ENCODE data around the gene TLL2. TPM values are rescaled to one million over a fixed set of nuclear protein-coding genes. Genes with fewer than 3 reads are reported as not detected.

The TLL2 gene
- total and polyA plus RNA-seq, 9 of the 15 experiments (the other 6 are each of a cell fraction or from before 2014, with no cell fraction given): 0.09 TPM; not detected in 8

GRCh38 chr10:96322275-96322674 is 191.5 kb downstream of the TLL2 start:
- DNase-seq (ENCODE audit: extremely low read depth in 1 of 4, low spot score in 3 of 4): no peak
- no peak for ATAC-seq
- H3K9me3 ChIP-seq (replicated peaks; ENCODE audit: control insufficient read depth, insufficient read depth, low read depth, low read length): no peaks in the 10 kb centered on the region
- no TSS peak for BruUV-seq (replicated peaks)
- no peak overlapping the region for H3K4me2 ChIP-seq (ENCODE audit: insufficient read depth, low read length)
- no peak overlapping the region for H3K4me3 ChIP-seq
- H3K4me1 ChIP-seq (replicated peaks in 1 of 2; ENCODE audit: control insufficient read depth in 2 of 2, insufficient read depth in 2 of 2, low read length in 2 of 2): no peaks in the 10 kb centered on the region
- in situ Hi-C loops (cut with MboI) (loop anchor here (10.0 kb wide), 1 partner anchor 307 kb away; no protein-coding TSS in a partner anchor), intact Hi-C loops (cut with micrococcal nuclease) (no loop called here)
- H2AFZ ChIP-seq (ENCODE audit: low read depth, low read length): no peak overlapping the region
- peaks cover 4 to 13% of the 10 kb centered on the region in 2 experiments; a peak in 3 of 5 replicates for H3K27me3 ChIP-seq (ENCODE audit: control insufficient read depth in 2 of 2, insufficient read depth in 2 of 2, low read length in 2 of 2)
- POLR2A ChIA-PET: no interaction called here
- TF ChIP-seq SIX5 (IDR thresholded peaks at IDR 0.05; ENCODE audit: borderline replicate concordance in 1 of 2, insufficient read depth in 1 of 2, low read depth in 1 of 2, low read length in 2 of 2): no peak
- no peak for TF ChIP-seq TFAP4 (CRISPR knock-in tag; IDR thresholded peaks at IDR 0.05; ENCODE audit: borderline replicate concordance)
- no peak for TF ChIP-seq RFX1 (IDR thresholded peaks at IDR 0.05)
- TF ChIP-seq TBL1XR1 (IDR thresholded peaks at IDR 0.05; ENCODE audit: low read length in 2 of 2): no peak
- TF ChIP-seq KAT8 (IDR thresholded peaks at IDR 0.05; ENCODE audit: low read depth): no peak
- TF ChIP-seq KLF1 (tag; IDR thresholded peaks at IDR 0.05): no peak
- TF ChIP-seq ERF (CRISPR knock-in tag; IDR thresholded peaks at IDR 0.05): no peak
- no peak for TF ChIP-seq ATF7 (IDR thresholded peaks at IDR 0.05)
- no peak for TF ChIP-seq RNF219 (CRISPR knock-in tag; IDR thresholded peaks at IDR 0.05)
- TF ChIP-seq RFX5 (IDR thresholded peaks at IDR 0.05; ENCODE audit: low read depth, low read length): no peak
- 0 out of 2 replicates have a peak, but pooled peaks have one; percentile 25 for TF ChIP-seq MAFF (IDR thresholded peaks at IDR 0.05; ENCODE audit: low read length)
- TF ChIP-seq ZNF57 (CRISPR knock-in tag; IDR thresholded peaks at IDR 0.05): no peak
- TF ChIP-seq WHSC1 (IDR thresholded peaks at IDR 0.05; ENCODE audit: low read length): no peak
- TF ChIP-seq C11orf30 (IDR thresholded peaks at IDR 0.05; ENCODE audit: low read depth): 0 out of 2 replicates have a peak, but pooled peaks have one; percentile 4
- TF ChIP-seq ZNF197 (CRISPR knock-in tag; IDR thresholded peaks at IDR 0.05; ENCODE audit: low read depth): no peak
- no peak for TF ChIP-seq ARID3A (IDR thresholded peaks at IDR 0.05; ENCODE audit: borderline replicate concordance, low read depth, low read length)
- no peak for TF ChIP-seq THRAP3 (IDR thresholded peaks at IDR 0.05; ENCODE audit: borderline replicate concordance)
- peak; percentile 42; the same call in 1 of the 2 replicates for TF ChIP-seq ZNF316 (IDR thresholded peaks at IDR 0.05)
- H3K27ac ChIP-seq (ENCODE audit: extremely low read depth, low read depth, low read length): no peak overlapping the region
- H3K9ac ChIP-seq (ENCODE audit: insufficient read depth in 1 of 2, low read depth in 2 of 2, low read length in 2 of 2): no peak overlapping the region
- no peaks in the 10 kb centered on the region for H3K9me1 ChIP-seq (ENCODE audit: control insufficient read depth, insufficient read depth, low read length)
- 0% methylated on average over 1 of the region's 1 CpG for WGBS (ENCODE audit: insufficient coverage, low coverage, missing lambda C conversion rate)
- no peaks in the 10 kb centered on the region for H4K20me1 ChIP-seq (replicated peaks; ENCODE audit: control insufficient read depth, insufficient read depth, low read length)
- no peaks in the 10 kb centered on the region for H3K36me3 ChIP-seq (ENCODE audit: control insufficient read depth, insufficient read depth, low read length)
- no peak for FAIRE-seq
- H3K79me2 ChIP-seq (ENCODE audit: control insufficient read depth, insufficient read depth, low read length): no peaks in the 10 kb centered on the region
- CTCF ChIA-PET (ENCODE audit: low intra/inter-chr PET ratio): no interaction called here

All from K562 (cell line).